KMS-11 (cell line): ENCODE data around the gene TMUB2.
"Not testable (repeated sequence)": the region's sequence is repeated elsewhere in the genome, so short reads cannot be mapped to it uniquely, and the experiment has no call there.

ENCODE experiments used
- H2AFZ ChIP-seq: fragments of 200-600 bp; sonication (generic); 2 replicates; pipeline ENCODE4 v1.6.1; 2016; ENCODE audit warnings: antibody characterized with exemption, mixed run types, low read depth
- H3K27ac ChIP-seq: fragments of 200-600 bp; sonication (generic); 2 replicates; pipeline ENCODE4 v1.6.1; 2016; ENCODE audit warnings: mild to moderate bottlenecking, mixed run types
- H3K27me3 ChIP-seq: fragments of 200-600 bp; sonication (generic); 2 replicates; pipeline ENCODE4 v1.6.1; 2017; ENCODE audit warnings: mild to moderate bottlenecking, low read depth, mixed run types, moderate library complexity; ENCODE audit not compliant: insufficient read depth
- H3K36me3 ChIP-seq: fragments of 200-600 bp; sonication (generic); 2 replicates; pipeline ENCODE4 v1.6.1; 2017; ENCODE audit warnings: mild to moderate bottlenecking, mixed run types; ENCODE audit not compliant: insufficient read depth
- H3K4me1 ChIP-seq: fragments of 200-600 bp; sonication (generic); 2 replicates; pipeline ENCODE4 v1.6.1; 2016; ENCODE audit warnings: mild to moderate bottlenecking, low read depth, mixed run types; ENCODE audit not compliant: poor library complexity, severe bottlenecking
- H3K4me2 ChIP-seq: fragments of 200-600 bp; sonication (generic); 2 replicates; pipeline ENCODE4 v1.7.0; 2016; ENCODE audit warnings: mild to moderate bottlenecking, mixed run types
- H3K4me3 ChIP-seq: fragments of 200-600 bp; sonication (generic); IDR thresholded peaks from 2 replicates; pipeline ENCODE4 v1.6.1; 2017; ENCODE audit warnings: low read depth, low read length, mixed read lengths; ENCODE audit not compliant: insufficient read depth
- H3K79me2 ChIP-seq: fragments of 200-600 bp; sonication (generic); 2 replicates; pipeline ENCODE4 v1.6.1; 2016; ENCODE audit warnings: low read depth, mixed run types; ENCODE audit not compliant: insufficient read depth
- H3K9ac ChIP-seq: fragments of 200-600 bp; sonication (generic); 2 replicates; pipeline ENCODE4 v1.6.1; 2016; ENCODE audit warnings: mild to moderate bottlenecking, mixed run types
- H4K20me1 ChIP-seq: fragments of 200-600 bp; sonication (generic); 2 replicates; pipeline ENCODE4 v1.6.1; 2016; ENCODE audit warnings: mild to moderate bottlenecking, mixed run types; ENCODE audit not compliant: insufficient read depth
- TF ChIP-seq, protein P1 (sequence below): fragments of 200-600 bp; sonication (generic); conservative IDR thresholded peaks from 2 replicates; pipeline ENCODE4 v1.6.1; 2017; ENCODE audit warnings: low read depth, mild to moderate bottlenecking, antibody characterized with exemption, low read length, moderate library complexity, mixed read lengths

Gene TMUB2

DNA sequence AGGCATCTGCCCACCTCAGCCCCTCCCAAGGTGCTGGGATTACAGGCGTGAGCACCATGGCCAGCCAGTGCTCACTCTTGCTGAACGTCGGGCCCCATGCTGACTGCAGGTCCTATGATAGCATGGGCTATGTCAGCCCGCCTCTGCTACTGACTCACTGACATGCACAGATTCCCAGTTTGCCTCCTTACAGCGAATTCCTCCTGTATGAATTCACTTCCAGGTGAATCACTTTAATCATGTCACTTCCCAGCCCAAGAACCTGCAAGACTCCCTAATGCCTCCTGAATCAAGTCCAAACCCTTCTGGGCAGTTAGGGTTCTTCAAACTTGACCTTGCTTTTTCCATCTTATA, 48.8 kb downstream of the TMUB2 start:
- Histone ChIP-seq H3K4me3 (no peak overlapping the region), H3K4me1 (peaks cover 29% of the 10 kb centered on the region), H3K27ac (peak overlapping the region; percentile 24; the same call in 1 of the 2 replicates), H3K36me3 (no peaks in the 10 kb centered on the region), H3K79me2 (no peaks in the 10 kb centered on the region), H3K27me3 (peaks cover 3% of the 10 kb centered on the region; the same call in 1 of the 2 replicates), H4K20me1 (no peaks in the 10 kb centered on the region), H3K4me2 (no peak overlapping the region; the same call in 1 of the 2 replicates), H3K9ac (no peak overlapping the region; the same call in 1 of the 2 replicates), H2AFZ (no peak overlapping the region; the same call in 1 of the 2 replicates)
- TF ChIP-seq, protein P1, sequence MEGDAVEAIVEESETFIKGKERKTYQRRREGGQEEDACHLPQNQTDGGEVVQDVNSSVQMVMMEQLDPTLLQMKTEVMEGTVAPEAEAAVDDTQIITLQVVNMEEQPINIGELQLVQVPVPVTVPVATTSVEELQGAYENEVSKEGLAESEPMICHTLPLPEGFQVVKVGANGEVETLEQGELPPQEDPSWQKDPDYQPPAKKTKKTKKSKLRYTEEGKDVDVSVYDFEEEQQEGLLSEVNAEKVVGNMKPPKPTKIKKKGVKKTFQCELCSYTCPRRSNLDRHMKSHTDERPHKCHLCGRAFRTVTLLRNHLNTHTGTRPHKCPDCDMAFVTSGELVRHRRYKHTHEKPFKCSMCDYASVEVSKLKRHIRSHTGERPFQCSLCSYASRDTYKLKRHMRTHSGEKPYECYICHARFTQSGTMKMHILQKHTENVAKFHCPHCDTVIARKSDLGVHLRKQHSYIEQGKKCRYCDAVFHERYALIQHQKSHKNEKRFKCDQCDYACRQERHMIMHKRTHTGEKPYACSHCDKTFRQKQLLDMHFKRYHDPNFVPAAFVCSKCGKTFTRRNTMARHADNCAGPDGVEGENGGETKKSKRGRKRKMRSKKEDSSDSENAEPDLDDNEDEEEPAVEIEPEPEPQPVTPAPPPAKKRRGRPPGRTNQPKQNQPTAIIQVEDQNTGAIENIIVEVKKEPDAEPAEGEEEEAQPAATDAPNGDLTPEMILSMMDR: no peak

DNA sequence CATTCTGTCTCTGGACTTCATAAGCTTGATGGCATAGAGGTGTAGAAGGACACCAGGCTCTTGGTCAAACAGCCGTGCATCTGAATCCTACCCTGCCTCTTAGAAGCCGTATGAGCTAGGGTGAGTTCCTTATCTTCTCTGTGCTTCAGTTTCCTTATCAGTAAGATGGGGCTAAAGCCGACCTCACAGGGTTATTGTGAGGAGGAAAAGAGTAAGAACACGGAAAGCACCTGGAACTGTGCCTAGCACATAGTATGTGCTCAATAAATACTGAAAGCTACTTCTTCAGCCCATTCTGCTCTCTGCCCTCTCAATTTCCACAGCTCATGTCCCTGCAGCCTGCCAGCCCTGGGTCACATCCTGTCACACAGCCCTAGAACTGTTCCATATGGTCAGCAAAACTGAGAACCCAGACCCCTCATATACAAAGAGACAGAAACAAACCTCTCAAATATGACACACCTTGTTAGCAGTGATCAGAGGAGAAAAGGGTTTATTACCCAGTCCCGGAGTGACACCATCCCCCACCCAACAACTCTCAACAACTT, 49.7 kb downstream of the TMUB2 start:
- H3K79me2 ChIP-seq: no peaks in the 10 kb centered on the region
- no peak overlapping the region for H3K4me3 ChIP-seq
- H3K4me1 ChIP-seq: peaks cover 29% of the 10 kb centered on the region
- H2AFZ ChIP-seq: peak overlapping the region; percentile 30; the same call in 1 of the 2 replicates
- TF ChIP-seq, protein P1: no peak
- H4K20me1 ChIP-seq: no peaks in the 10 kb centered on the region
- H3K27me3 ChIP-seq: peaks cover 7% of the 10 kb centered on the region; the same call in 1 of the 2 replicates
- no peak overlapping the region for H3K9ac ChIP-seq
- H3K27ac ChIP-seq: peak overlapping the region; percentile 22; the same call in 1 of the 2 replicates
- no peaks in the 10 kb centered on the region for H3K36me3 ChIP-seq
- peak overlapping the region; percentile 16; the same call in 1 of the 2 replicates for H3K4me2 ChIP-seq

DNA sequence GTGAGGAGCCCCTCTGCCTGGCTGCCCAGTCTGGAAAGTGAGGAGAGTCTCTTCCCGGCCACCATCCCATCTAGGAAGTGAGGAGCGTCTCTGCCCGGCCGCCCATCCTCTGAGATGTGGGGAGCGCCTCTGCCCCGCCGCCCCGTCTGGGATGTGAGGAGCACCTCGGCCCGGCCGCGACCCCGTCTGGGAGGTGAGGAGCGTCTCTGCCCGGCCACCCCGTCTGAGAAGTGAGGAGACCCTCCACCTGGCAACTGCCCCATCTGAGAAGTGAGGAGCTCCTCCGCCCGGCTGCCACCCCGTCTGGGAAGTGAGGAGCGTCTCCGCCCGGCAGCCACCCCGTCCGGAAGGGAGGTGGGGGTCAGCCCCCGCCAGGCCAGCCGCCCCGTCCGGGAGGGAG, 51.1 kb downstream of the TMUB2 start:
- H3K27ac ChIP-seq, H3K4me2 ChIP-seq, H3K4me3 ChIP-seq, H4K20me1 ChIP-seq, H3K27me3 ChIP-seq, H3K79me2 ChIP-seq, H2AFZ ChIP-seq, H3K36me3 ChIP-seq, H3K9ac ChIP-seq: not testable (repeated sequence)
- peaks cover 29% of the 10 kb centered on the region for H3K4me1 ChIP-seq

DNA sequence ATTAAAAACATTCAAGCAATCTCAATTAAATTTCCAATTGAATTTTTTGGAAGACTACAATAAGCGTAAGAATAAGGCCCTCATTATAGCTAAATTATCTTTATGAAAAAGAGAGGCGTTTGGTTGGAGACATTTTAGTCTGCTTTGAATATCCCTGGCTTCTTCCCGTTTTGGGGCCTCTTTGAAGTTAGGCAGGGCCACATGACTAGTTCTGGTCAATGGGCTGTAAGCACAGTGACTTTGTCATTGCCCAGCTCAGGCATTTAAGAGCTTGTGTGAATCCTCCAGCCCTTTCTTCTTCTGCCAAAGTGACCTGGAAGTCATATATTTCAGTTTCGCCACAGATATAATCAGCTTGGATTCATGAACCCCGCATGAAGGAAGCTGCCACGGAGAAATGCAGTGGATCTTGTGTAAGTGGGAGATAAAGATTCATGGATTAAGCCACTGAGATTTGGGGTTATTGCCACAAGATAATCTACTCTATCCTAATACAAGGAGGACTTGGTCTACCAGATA, 54.4 kb downstream of the TMUB2 start:
- Histone ChIP-seq H3K4me1 (peaks cover 10% of the 10 kb centered on the region), H3K4me2 (no peak overlapping the region), H3K79me2 (no peaks in the 10 kb centered on the region), H3K36me3 (no peaks in the 10 kb centered on the region), H3K27me3 (peaks cover 7% of the 10 kb centered on the region; the same call in 1 of the 2 replicates), H3K27ac (no peak overlapping the region), H3K9ac (no peak overlapping the region), H4K20me1 (no peaks in the 10 kb centered on the region), H3K4me3 (no peak overlapping the region), H2AFZ (no peak overlapping the region)
- TF ChIP-seq, protein P1: no peak
